Gastroesophageal sphincter (tissue), 3 donors: ENCODE results near the gene PPCDC.

ENCODE experiments used
- POLR2A ChIP-seq, 2 donors: fragments of 450-650 bp; IDR thresholded peaks; one replicate each; pipeline ENCODE4 v1.6.1; 2017; ENCODE audit warnings: antibody characterized with exemption in 2 of 2, mild to moderate bottlenecking in 2 of 2, moderate library complexity in 1 of 2
- TF ChIP-seq, protein P1 (sequence below), 4 experiments: fragments of 200-600 bp in 2 of 4; fragments of 450-650 bp in 2 of 4; sonication (generic) in 1 of 4; IDR thresholded peaks; one replicate each; pipeline ENCODE4 v1.5.1; 2017 to 2019; ENCODE audit warnings: antibody characterized with exemption in 4 of 4, mild to moderate bottlenecking in 2 of 4, moderate library complexity in 2 of 4

GRCh38 chr15:75065467-75065850 is 42.1 kb downstream of the PPCDC start:
- TF ChIP-seq, protein P1, sequence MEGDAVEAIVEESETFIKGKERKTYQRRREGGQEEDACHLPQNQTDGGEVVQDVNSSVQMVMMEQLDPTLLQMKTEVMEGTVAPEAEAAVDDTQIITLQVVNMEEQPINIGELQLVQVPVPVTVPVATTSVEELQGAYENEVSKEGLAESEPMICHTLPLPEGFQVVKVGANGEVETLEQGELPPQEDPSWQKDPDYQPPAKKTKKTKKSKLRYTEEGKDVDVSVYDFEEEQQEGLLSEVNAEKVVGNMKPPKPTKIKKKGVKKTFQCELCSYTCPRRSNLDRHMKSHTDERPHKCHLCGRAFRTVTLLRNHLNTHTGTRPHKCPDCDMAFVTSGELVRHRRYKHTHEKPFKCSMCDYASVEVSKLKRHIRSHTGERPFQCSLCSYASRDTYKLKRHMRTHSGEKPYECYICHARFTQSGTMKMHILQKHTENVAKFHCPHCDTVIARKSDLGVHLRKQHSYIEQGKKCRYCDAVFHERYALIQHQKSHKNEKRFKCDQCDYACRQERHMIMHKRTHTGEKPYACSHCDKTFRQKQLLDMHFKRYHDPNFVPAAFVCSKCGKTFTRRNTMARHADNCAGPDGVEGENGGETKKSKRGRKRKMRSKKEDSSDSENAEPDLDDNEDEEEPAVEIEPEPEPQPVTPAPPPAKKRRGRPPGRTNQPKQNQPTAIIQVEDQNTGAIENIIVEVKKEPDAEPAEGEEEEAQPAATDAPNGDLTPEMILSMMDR (IDR thresholded peaks at IDR 0.05), result no peak
- no peak for TF ChIP-seq POLR2A (IDR thresholded peaks at IDR 0.05)
